ENCODE results near the gene TP53I11. TPM values are rescaled to one million over a fixed set of nuclear protein-coding genes. Genes with fewer than 3 reads are reported as not detected.

Gene TP53I11
- total and polyA plus RNA-seq, 9 of the 15 experiments (the other 6 are each of a cell fraction or from before 2014, with no cell fraction given), result 0.14 to 2.5 (median 1.2) TPM; not detected in 2

DNA sequence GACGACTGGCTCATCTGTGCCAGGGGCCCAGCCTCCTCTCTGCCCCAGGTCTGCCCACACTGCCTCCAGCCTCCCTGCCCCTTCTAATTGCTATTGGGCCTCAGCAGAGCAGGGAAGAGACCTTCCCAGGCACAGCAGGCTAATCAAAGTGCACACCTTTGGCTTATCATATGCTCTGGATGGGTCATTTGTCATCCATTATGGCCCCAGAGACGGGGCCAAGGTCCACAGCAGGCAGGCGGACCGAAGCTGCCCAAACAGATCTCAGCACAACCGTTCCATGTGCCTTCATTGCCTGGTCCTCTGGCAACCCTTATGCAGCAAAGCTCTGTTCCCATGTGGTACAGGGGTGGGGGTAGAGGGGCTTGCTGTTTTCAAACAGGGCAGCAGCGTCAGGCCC, 66.6 kb downstream of the TP53I11 start (continued):
- TF ChIP-seq XRCC4 (IDR thresholded peaks at IDR 0.05; ENCODE audit: extremely low read depth, insufficient read depth, insufficient read length), result no peak
- no peak for TF ChIP-seq KLF16 (IDR thresholded peaks at IDR 0.05)
- no peak for TF ChIP-seq ZNF174 (CRISPR knock-in tag; IDR thresholded peaks at IDR 0.05)
- no peak for TF ChIP-seq TRIM24 (IDR thresholded peaks at IDR 0.05)

DNA sequence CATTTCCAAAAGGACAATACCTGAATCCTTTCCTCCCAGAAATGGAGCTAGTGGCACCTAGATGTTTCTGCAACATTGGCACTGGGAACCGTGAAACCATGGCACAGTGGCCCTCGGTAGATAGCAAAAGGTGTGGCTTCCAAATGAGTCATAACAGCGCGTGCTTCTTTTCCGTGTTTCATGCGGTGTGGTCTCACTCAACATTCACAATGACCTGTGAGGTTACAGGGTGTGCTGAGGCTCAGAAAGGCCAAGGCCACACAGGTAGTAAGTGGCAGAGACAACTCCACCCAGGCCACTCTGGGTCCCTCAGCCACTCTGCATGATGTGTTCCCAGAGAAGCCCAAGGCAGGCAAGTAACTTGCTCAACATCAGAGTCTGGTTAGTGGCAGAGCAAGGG, 67.4 kb downstream of the TP53I11 start:
- in situ Hi-C loops (cut with MboI) (no loop called here), intact Hi-C loops (cut with micrococcal nuclease) (no loop called here)
- no peak overlapping the region for H3K27ac ChIP-seq (ENCODE audit: extremely low read depth, low read depth, low read length)
- TF ChIP-seq FOSL1 (tag; conservative IDR thresholded peaks at IDR 0.05) (peak; percentile 58), NRF1 (conservative IDR thresholded peaks at IDR 0.05 in 1 of 2, IDR thresholded peaks at IDR 0.05 in 1 of 2) (no peak)
- TF ChIP-seq, protein P1, sequence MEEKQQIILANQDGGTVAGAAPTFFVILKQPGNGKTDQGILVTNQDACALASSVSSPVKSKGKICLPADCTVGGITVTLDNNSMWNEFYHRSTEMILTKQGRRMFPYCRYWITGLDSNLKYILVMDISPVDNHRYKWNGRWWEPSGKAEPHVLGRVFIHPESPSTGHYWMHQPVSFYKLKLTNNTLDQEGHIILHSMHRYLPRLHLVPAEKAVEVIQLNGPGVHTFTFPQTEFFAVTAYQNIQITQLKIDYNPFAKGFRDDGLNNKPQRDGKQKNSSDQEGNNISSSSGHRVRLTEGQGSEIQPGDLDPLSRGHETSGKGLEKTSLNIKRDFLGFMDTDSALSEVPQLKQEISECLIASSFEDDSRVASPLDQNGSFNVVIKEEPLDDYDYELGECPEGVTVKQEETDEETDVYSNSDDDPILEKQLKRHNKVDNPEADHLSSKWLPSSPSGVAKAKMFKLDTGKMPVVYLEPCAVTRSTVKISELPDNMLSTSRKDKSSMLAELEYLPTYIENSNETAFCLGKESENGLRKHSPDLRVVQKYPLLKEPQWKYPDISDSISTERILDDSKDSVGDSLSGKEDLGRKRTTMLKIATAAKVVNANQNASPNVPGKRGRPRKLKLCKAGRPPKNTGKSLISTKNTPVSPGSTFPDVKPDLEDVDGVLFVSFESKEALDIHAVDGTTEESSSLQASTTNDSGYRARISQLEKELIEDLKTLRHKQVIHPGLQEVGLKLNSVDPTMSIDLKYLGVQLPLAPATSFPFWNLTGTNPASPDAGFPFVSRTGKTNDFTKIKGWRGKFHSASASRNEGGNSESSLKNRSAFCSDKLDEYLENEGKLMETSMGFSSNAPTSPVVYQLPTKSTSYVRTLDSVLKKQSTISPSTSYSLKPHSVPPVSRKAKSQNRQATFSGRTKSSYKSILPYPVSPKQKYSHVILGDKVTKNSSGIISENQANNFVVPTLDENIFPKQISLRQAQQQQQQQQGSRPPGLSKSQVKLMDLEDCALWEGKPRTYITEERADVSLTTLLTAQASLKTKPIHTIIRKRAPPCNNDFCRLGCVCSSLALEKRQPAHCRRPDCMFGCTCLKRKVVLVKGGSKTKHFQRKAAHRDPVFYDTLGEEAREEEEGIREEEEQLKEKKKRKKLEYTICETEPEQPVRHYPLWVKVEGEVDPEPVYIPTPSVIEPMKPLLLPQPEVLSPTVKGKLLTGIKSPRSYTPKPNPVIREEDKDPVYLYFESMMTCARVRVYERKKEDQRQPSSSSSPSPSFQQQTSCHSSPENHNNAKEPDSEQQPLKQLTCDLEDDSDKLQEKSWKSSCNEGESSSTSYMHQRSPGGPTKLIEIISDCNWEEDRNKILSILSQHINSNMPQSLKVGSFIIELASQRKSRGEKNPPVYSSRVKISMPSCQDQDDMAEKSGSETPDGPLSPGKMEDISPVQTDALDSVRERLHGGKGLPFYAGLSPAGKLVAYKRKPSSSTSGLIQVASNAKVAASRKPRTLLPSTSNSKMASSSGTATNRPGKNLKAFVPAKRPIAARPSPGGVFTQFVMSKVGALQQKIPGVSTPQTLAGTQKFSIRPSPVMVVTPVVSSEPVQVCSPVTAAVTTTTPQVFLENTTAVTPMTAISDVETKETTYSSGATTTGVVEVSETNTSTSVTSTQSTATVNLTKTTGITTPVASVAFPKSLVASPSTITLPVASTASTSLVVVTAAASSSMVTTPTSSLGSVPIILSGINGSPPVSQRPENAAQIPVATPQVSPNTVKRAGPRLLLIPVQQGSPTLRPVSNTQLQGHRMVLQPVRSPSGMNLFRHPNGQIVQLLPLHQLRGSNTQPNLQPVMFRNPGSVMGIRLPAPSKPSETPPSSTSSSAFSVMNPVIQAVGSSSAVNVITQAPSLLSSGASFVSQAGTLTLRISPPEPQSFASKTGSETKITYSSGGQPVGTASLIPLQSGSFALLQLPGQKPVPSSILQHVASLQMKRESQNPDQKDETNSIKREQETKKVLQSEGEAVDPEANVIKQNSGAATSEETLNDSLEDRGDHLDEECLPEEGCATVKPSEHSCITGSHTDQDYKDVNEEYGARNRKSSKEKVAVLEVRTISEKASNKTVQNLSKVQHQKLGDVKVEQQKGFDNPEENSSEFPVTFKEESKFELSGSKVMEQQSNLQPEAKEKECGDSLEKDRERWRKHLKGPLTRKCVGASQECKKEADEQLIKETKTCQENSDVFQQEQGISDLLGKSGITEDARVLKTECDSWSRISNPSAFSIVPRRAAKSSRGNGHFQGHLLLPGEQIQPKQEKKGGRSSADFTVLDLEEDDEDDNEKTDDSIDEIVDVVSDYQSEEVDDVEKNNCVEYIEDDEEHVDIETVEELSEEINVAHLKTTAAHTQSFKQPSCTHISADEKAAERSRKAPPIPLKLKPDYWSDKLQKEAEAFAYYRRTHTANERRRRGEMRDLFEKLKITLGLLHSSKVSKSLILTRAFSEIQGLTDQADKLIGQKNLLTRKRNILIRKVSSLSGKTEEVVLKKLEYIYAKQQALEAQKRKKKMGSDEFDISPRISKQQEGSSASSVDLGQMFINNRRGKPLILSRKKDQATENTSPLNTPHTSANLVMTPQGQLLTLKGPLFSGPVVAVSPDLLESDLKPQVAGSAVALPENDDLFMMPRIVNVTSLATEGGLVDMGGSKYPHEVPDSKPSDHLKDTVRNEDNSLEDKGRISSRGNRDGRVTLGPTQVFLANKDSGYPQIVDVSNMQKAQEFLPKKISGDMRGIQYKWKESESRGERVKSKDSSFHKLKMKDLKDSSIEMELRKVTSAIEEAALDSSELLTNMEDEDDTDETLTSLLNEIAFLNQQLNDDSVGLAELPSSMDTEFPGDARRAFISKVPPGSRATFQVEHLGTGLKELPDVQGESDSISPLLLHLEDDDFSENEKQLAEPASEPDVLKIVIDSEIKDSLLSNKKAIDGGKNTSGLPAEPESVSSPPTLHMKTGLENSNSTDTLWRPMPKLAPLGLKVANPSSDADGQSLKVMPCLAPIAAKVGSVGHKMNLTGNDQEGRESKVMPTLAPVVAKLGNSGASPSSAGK (IDR thresholded peaks at IDR 0.05), result peak; percentile 11; the same call in 1 of the 2 replicates
- no peaks in the 10 kb centered on the region for H3K79me2 ChIP-seq (ENCODE audit: control insufficient read depth, insufficient read depth, low read length)
- H3K9me3 ChIP-seq (replicated peaks; ENCODE audit: control insufficient read depth, insufficient read depth, low read depth, low read length), result no peaks in the 10 kb centered on the region
- H2AFZ ChIP-seq (ENCODE audit: low read depth, low read length), result no peak overlapping the region
- ATAC-seq, result no peak
- H3K4me3 ChIP-seq, result no peak overlapping the region
- no peak overlapping the region for H3K4me2 ChIP-seq (ENCODE audit: insufficient read depth, low read length)
- under 1% methylated on average over 6 of the region's 6 CpGs for WGBS (ENCODE audit: insufficient coverage, low coverage, missing lambda C conversion rate)
- peaks cover 15 to 73% of the 10 kb centered on the region in 2 experiments; a peak in 4 of 5 replicates for H3K27me3 ChIP-seq (ENCODE audit: control insufficient read depth in 2 of 2, insufficient read depth in 2 of 2, low read length in 2 of 2)
- no peaks in the 10 kb centered on the region for H3K4me1 ChIP-seq (replicated peaks in 1 of 2; ENCODE audit: control insufficient read depth in 2 of 2, insufficient read depth in 2 of 2, low read length in 2 of 2)
- no peaks in the 10 kb centered on the region for H3K9me1 ChIP-seq (ENCODE audit: control insufficient read depth, insufficient read depth, low read length)
- H3K36me3 ChIP-seq (ENCODE audit: control insufficient read depth, insufficient read depth, low read length), result no peaks in the 10 kb centered on the region
- no peak overlapping the region for H3K9ac ChIP-seq (ENCODE audit: insufficient read depth in 1 of 2, low read depth in 2 of 2, low read length in 2 of 2)
- no TSS peak for BruUV-seq (replicated peaks)
- DNase-seq (ENCODE audit: extremely low read depth in 1 of 4, low spot score in 3 of 4), result no peak
- POLR2A ChIA-PET, result no interaction called here
- no peak for FAIRE-seq
- CTCF ChIA-PET (ENCODE audit: low intra/inter-chr PET ratio), result no interaction called here
- no peaks in the 10 kb centered on the region; the same call in 1 of the 2 replicates for H4K20me1 ChIP-seq (replicated peaks; ENCODE audit: control insufficient read depth, insufficient read depth, low read length)

Data from K562 (cell line).